Measurements from ENCODE around the gene PTPRS.
A peak's percentile ranks its signal among the peaks of the same experiment; 100 is the strongest.

Gene PTPRS

DNA sequence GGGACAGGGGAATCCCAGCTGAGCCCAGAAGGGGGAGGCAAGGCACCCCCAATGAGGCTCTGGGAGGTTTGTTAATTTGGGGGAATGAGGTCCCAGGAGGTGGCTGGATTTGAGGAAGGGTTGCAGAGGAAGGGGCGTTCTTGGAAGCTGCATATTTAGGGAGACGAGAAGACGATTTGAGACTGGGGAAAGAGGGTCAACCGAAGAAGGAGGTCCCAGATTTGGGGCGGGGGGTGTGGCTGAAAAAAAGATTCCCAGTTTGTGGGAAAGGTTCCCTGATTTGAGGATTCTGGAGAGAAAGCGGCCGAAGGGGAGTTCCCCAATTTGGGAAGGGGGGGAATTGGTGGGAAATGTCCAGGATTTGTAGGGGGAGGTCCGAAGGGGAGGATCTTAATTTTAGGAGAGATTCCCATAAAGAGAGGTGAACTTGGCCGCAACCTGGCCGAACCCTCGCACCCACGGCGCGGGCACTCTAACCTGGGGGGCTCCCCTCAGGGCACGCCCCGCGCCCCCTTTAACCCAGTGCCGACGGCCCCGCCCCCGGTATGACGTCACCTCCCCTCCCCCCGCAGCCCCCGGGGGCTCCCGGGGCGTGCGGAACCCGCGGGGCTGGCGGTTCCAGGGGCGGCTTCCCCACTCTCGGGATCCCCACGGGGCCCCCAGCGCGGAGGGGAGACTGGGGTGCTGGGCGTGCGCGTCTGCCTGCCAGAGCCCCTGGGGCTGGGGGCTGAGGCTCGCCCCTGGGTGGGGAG, 1.2 kb downstream of the PTPRS start (continued):
- TF ChIP-seq, protein P1, sequence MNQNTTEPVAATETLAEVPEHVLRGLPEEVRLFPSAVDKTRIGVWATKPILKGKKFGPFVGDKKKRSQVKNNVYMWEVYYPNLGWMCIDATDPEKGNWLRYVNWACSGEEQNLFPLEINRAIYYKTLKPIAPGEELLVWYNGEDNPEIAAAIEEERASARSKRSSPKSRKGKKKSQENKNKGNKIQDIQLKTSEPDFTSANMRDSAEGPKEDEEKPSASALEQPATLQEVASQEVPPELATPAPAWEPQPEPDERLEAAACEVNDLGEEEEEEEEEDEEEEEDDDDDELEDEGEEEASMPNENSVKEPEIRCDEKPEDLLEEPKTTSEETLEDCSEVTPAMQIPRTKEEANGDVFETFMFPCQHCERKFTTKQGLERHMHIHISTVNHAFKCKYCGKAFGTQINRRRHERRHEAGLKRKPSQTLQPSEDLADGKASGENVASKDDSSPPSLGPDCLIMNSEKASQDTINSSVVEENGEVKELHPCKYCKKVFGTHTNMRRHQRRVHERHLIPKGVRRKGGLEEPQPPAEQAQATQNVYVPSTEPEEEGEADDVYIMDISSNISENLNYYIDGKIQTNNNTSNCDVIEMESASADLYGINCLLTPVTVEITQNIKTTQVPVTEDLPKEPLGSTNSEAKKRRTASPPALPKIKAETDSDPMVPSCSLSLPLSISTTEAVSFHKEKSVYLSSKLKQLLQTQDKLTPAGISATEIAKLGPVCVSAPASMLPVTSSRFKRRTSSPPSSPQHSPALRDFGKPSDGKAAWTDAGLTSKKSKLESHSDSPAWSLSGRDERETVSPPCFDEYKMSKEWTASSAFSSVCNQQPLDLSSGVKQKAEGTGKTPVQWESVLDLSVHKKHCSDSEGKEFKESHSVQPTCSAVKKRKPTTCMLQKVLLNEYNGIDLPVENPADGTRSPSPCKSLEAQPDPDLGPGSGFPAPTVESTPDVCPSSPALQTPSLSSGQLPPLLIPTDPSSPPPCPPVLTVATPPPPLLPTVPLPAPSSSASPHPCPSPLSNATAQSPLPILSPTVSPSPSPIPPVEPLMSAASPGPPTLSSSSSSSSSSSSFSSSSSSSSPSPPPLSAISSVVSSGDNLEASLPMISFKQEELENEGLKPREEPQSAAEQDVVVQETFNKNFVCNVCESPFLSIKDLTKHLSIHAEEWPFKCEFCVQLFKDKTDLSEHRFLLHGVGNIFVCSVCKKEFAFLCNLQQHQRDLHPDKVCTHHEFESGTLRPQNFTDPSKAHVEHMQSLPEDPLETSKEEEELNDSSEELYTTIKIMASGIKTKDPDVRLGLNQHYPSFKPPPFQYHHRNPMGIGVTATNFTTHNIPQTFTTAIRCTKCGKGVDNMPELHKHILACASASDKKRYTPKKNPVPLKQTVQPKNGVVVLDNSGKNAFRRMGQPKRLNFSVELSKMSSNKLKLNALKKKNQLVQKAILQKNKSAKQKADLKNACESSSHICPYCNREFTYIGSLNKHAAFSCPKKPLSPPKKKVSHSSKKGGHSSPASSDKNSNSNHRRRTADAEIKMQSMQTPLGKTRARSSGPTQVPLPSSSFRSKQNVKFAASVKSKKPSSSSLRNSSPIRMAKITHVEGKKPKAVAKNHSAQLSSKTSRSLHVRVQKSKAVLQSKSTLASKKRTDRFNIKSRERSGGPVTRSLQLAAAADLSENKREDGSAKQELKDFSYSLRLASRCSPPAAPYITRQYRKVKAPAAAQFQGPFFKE (tag by site-specific recombination; IDR thresholded peaks at IDR 0.05; ENCODE audit: borderline replicate concordance) = no peak
- TF ChIP-seq ZNF777 (tag by site-specific recombination; IDR thresholded peaks at IDR 0.05; ENCODE audit: borderline replicate concordance) (no peak), ZNF600 (tag by site-specific recombination; IDR thresholded peaks at IDR 0.05) (no peak), ZBTB17 (tag by site-specific recombination; IDR thresholded peaks at IDR 0.05) (no peak), ZNF843 (tag by site-specific recombination; IDR thresholded peaks at IDR 0.05) (peak; percentile 13; the same call in 1 of the 2 replicates), SALL2 (tag by site-specific recombination; IDR thresholded peaks at IDR 0.05; ENCODE audit: borderline replicate concordance) (no peak), ZSCAN23 (tag by site-specific recombination; IDR thresholded peaks at IDR 0.05) (no peak), ZNF114 (tag by site-specific recombination; IDR thresholded peaks at IDR 0.05) (no peak), ZNF223 (tag by site-specific recombination; IDR thresholded peaks at IDR 0.05) (no peak), ZNF184 (tag by site-specific recombination; IDR thresholded peaks at IDR 0.05) (no peak), ZNF2 (tag by site-specific recombination; IDR thresholded peaks at IDR 0.05) (no peak), MZF1 (tag by site-specific recombination; IDR thresholded peaks at IDR 0.05; ENCODE audit: borderline replicate concordance) (no peak), SP3 (tag by site-specific recombination; IDR thresholded peaks at IDR 0.05) (peak; percentile 46), ZNF266 (tag by site-specific recombination; IDR thresholded peaks at IDR 0.05; ENCODE audit: low read depth) (no peak), ZNF658 (tag by site-specific recombination; IDR thresholded peaks at IDR 0.05) (no peak), ZBTB7A (tag by site-specific recombination; IDR thresholded peaks at IDR 0.05; ENCODE audit: low read depth) (peak; percentile 85; the same call in 1 of the 2 replicates), KLF10 (tag by site-specific recombination; IDR thresholded peaks at IDR 0.05) (peak; percentile 29; the same call in 1 of the 2 replicates), ZNF530 (tag by site-specific recombination; IDR thresholded peaks at IDR 0.05; ENCODE audit: low read depth) (no peak), ZNF426 (tag by site-specific recombination; IDR thresholded peaks at IDR 0.05) (no peak), GLIS2 (tag by site-specific recombination; IDR thresholded peaks at IDR 0.05) (no peak; the same call in 1 of the 2 replicates), ZFP41 (tag by site-specific recombination; IDR thresholded peaks at IDR 0.05; ENCODE audit: borderline replicate concordance) (no peak), ZNF112 (tag by site-specific recombination; IDR thresholded peaks at IDR 0.05) (no peak), ZEB2 (tag by site-specific recombination; IDR thresholded peaks at IDR 0.05) (peak; percentile 57), ZNF837 (tag by site-specific recombination; IDR thresholded peaks at IDR 0.05) (no peak), HOXC10 (CRISPR knock-in tag; IDR thresholded peaks at IDR 0.05) (no peak), GLI2 (tag by site-specific recombination; IDR thresholded peaks at IDR 0.05; ENCODE audit: borderline replicate concordance, low read depth) (no peak), ZNF23 (tag by site-specific recombination; IDR thresholded peaks at IDR 0.05; ENCODE audit: borderline replicate concordance) (no peak)
- TF ChIP-seq, protein P2, sequence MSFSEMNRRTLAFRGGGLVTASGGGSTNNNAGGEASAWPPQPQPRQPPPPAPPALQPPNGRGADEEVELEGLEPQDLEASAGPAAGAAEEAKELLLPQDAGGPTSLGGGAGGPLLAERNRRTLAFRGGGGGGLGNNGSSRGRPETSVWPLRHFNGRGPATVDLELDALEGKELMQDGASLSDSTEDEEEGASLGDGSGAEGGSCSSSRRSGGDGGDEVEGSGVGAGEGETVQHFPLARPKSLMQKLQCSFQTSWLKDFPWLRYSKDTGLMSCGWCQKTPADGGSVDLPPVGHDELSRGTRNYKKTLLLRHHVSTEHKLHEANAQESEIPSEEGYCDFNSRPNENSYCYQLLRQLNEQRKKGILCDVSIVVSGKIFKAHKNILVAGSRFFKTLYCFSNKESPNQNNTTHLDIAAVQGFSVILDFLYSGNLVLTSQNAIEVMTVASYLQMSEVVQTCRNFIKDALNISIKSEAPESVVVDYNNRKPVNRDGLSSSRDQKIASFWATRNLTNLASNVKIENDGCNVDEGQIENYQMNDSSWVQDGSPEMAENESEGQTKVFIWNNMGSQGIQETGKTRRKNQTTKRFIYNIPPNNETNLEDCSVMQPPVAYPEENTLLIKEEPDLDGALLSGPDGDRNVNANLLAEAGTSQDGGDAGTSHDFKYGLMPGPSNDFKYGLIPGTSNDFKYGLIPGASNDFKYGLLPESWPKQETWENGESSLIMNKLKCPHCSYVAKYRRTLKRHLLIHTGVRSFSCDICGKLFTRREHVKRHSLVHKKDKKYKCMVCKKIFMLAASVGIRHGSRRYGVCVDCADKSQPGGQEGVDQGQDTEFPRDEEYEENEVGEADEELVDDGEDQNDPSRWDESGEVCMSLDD (tag by site-specific recombination; IDR thresholded peaks at IDR 0.05) = peak; percentile 90
- TF ChIP-seq, protein P3, sequence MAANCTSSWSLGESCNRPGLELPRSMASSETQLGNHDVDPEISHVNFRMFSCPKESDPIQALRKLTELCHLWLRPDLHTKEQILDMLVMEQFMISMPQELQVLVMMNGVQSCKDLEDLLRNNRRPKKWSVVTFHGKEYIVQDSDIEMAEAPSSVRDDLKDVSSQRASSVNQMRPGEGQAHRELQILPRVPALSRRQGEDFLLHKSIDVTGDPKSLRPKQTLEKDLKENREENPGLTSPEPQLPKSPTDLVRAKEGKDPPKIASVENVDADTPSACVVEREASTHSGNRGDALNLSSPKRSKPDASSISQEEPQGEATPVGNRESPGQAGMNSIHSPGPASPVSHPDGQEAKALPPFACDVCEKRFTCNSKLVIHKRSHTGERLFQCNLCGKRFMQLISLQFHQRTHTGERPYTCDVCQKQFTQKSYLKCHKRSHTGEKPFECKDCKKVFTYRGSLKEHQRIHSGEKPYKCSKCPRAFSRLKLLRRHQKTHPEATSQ (tag by site-specific recombination; IDR thresholded peaks at IDR 0.05) = no peak
- TF ChIP-seq, protein P4, sequence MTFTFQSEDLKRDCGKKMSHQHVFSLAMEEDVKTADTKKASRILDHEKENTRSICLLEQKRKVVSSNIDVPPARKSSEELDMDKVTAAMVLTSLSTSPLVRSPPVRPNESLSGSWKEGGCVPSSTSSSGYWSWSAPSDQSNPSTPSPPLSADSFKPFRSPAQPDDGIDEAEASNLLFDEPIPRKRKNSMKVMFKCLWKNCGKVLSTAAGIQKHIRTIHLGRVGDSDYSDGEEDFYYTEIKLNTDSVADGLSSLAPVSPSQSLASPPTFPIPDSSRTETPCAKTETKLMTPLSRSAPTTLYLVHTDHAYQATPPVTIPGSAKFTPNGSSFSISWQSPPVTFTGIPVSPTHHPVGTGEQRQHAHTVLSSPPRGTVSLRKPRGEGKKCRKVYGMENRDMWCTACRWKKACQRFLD (tag by site-specific recombination; IDR thresholded peaks at IDR 0.05) = no peak
